ENCODE measurements around the gene LAMTOR5.

- TF ChIP-seq CTCF (IDR thresholded peaks at IDR 0.05) (no peak), POLR2AphosphoS5 (IDR thresholded peaks at IDR 0.05) (no peak), POLR2A (IDR thresholded peaks at IDR 0.05) (no peak)
These were observed 21.5 kb upstream of the LAMTOR5 start for GRCh38 chr1:110428946-110429345.

Data from sigmoid colon (tissue), 4 donors.